ENCODE measurements around the gene LETM1.
A peak's percentile ranks its signal among the peaks of the same experiment; 100 is the strongest.

The LETM1 gene

GRCh38 chr4:1795299-1796195 is 60.4 kb downstream of the LETM1 start:
- no peak for DNase-seq (ENCODE audit: low read depth)

- no peak for DNase-seq (ENCODE audit: low read depth)
Measured at GRCh38 chr4:1794809-1795298, 61.1 kb downstream of the LETM1 start.

GRCh38 chr4:1793940-1794808 is 61.8 kb downstream of the LETM1 start:
- peak; percentile 30 for DNase-seq (ENCODE audit: low read depth)

GRCh38 chr4:1793496-1793840 is 62.5 kb downstream of the LETM1 start:
- peak; percentile 28 for DNase-seq (ENCODE audit: low read depth)

GRCh38 chr4:1792832-1793495 is 63.0 kb downstream of the LETM1 start, which contains the start of gene FGFR3:
TSS of gene FGFR3 (plus strand) at chr4:1793293. CDS start at chr4:1793935, 642 bp downstream.
- DNase-seq (ENCODE audit: low read depth) = no peak

GRCh38 chr4:1792158-1792831 is 63.7 kb downstream of the LETM1 start:
- DNase-seq (ENCODE audit: low read depth) = no peak

- no peak for DNase-seq (ENCODE audit: low read depth)
Measured at GRCh38 chr4:1790005-1790404, 66.0 kb downstream of the LETM1 start.

- no peak for DNase-seq (ENCODE audit: low read depth)
Measured at GRCh38 chr4:1789552-1789951, 66.4 kb downstream of the LETM1 start.

GRCh38 chr4:1788254-1788973 is 67.5 kb downstream of the LETM1 start:
- no peak for DNase-seq (ENCODE audit: low read depth)

GRCh38 chr4:1787411-1788077 is 68.4 kb downstream of the LETM1 start:
- no peak for DNase-seq (ENCODE audit: low read depth)

GRCh38 chr4:1786544-1787362 is 69.2 kb downstream of the LETM1 start:
- no peak for DNase-seq (ENCODE audit: low read depth)

GRCh38 chr4:1785592-1785991 is 70.4 kb downstream of the LETM1 start:
- DNase-seq (ENCODE audit: low read depth) = no peak

GRCh38 chr4:1784789-1785591 is 71.0 kb downstream of the LETM1 start:
- DNase-seq (ENCODE audit: low read depth) = no peak

GRCh38 chr4:1784395-1784788 is 71.6 kb downstream of the LETM1 start:
- DNase-seq (ENCODE audit: low read depth) = no peak

GRCh38 chr4:1783970-1784369 is 72.0 kb downstream of the LETM1 start:
- no peak for DNase-seq (ENCODE audit: low read depth)

- no peak for DNase-seq (ENCODE audit: low read depth)
Measured at GRCh38 chr4:1783015-1783414, 72.9 kb downstream of the LETM1 start.

- no peak for DNase-seq (ENCODE audit: low read depth)
Measured at GRCh38 chr4:1780435-1780834, 75.5 kb downstream of the LETM1 start.

GRCh38 chr4:1779588-1780382 is 76.2 kb downstream of the LETM1 start:
- no peak for DNase-seq (ENCODE audit: low read depth)

Measured in iris pigment epithelial cell (primary cell).